HepG2 (cell line): ENCODE data around the gene NGFR. TPM values are rescaled to one million over a fixed set of nuclear protein-coding genes. Genes with fewer than 3 reads are reported as not detected.

Experiments
- ATAC-seq: fragments of 200-7000 bp; cut with Tn5 transposase; 3 replicates; pipeline ENCODE4 v1.9.1; 2020; ENCODE audit warnings: mild to moderate bottlenecking, moderate library complexity
- BruUV-seq: library from RNA; stranded (reverse); fragments of 400-500 nt; replicated peaks from 2 replicates; lab custom pipeline; 2021; lab: Mats Ljungman, UMichigan
- CTCF ChIA-PET: fragments of 300-600 bp; formaldehyde crosslinking; extraction: SDS; loops from one replicate; lab custom pipeline; 2021; ENCODE audit warnings: low total read pairs, inconsistent platforms, low intra/inter-chr PET ratio; lab: Yijun Ruan, JAX
- POLR2A ChIA-PET: fragments of 350-600 bp; sonication (Branson Sonifier 250); formaldehyde crosslinking; loops from one replicate; lab custom pipeline; 2020; ENCODE audit warnings: antibody characterized with exemption, inconsistent platforms; lab: Yijun Ruan, JAX
- DNase-seq: peaks from one replicate; pipeline ENCODE4 v3.0.0-alpha.2; 2015; ENCODE audit warnings: low spot score
- FAIRE-seq: peaks from 3 replicates; lab custom pipeline; 2011; peaks lifted over from hg19 to GRCh38; lab: Jason Lieb, UNC
- H2AFZ ChIP-seq: one replicate; pipeline ENCODE4 v1.6.1; 2011; ENCODE audit warnings: low read length, inconsistent platforms
- H3K27ac ChIP-seq: fragments of 300-600 bp; 3 replicates; pipeline ENCODE4 v1.8.0; 2011; ENCODE audit warnings: mixed run types, mild to moderate bottlenecking, mixed read lengths, low read length, inconsistent platforms; ENCODE audit not compliant: insufficient read depth; ENCODE audit errors: extremely low read length
- H3K27me3 ChIP-seq, 2 experiments: fragments of 200-600 bp in 1 of 2; 2 replicates in 1 of 2; 3 replicates in 1 of 2; pipeline versions ENCODE4 v1.6.0 to v1.8.0; 2011; ENCODE audit warnings: low read length in 2 of 2, mild to moderate bottlenecking in 2 of 2, moderate library complexity in 2 of 2, inconsistent platforms in 1 of 2; ENCODE audit not compliant: insufficient read depth in 2 of 2, control insufficient read depth in 1 of 2
- H3K36me3 ChIP-seq, 2 experiments: fragments of 200-600 bp in 1 of 2; replicated peaks in 1 of 2; 2 replicates in 1 of 2; 3 replicates in 1 of 2; pipeline versions ENCODE4 v1.5.1 to v1.8.0; 2011; ENCODE audit warnings: low read length in 2 of 2, inconsistent platforms in 1 of 2; ENCODE audit not compliant: insufficient read depth in 2 of 2, control insufficient read depth in 1 of 2
- H3K4me1 ChIP-seq: 2 replicates; pipeline ENCODE4 v1.5.1; 2012; ENCODE audit warnings: low read length, inconsistent platforms; ENCODE audit not compliant: insufficient read depth
- H3K4me2 ChIP-seq: 2 replicates; pipeline ENCODE4 v1.6.0; 2011; ENCODE audit warnings: low read depth, low read length, inconsistent platforms
- H3K4me3 ChIP-seq, 3 experiments: fragments of 200-600 bp in 1 of 3; sonication (generic), shearing (Covaris generic) in 1 of 3; replicated peaks in 1 of 3; 2 replicates each; pipeline ENCODE4 v1.5.1; 2011 to 2016; ENCODE audit warnings: low read length in 3 of 3, inconsistent platforms in 2 of 3, low read depth in 2 of 3, mild to moderate bottlenecking in 2 of 3, control low read depth in 1 of 3, mixed read lengths in 1 of 3; ENCODE audit not compliant: insufficient read depth in 1 of 3
- H3K79me2 ChIP-seq: one replicate; pipeline ENCODE4 v1.6.1; 2011; ENCODE audit warnings: low read length, inconsistent platforms; ENCODE audit not compliant: insufficient read depth
- H3K9ac ChIP-seq: 2 replicates; pipeline ENCODE4 v1.6.0; 2011; ENCODE audit warnings: mild to moderate bottlenecking, low read depth, low read length, inconsistent platforms; ENCODE audit not compliant: insufficient read depth
- H3K9me3 ChIP-seq: 2 replicates; pipeline ENCODE4 v1.5.1; 2012; ENCODE audit warnings: mild to moderate bottlenecking, low read length
- H4K20me1 ChIP-seq: 2 replicates; pipeline ENCODE4 v1.6.0; 2011; ENCODE audit warnings: inconsistent platforms, mild to moderate bottlenecking, low read length, moderate library complexity; ENCODE audit not compliant: insufficient read depth
- ARID3A ChIP-seq: IDR thresholded peaks from 2 replicates; pipeline ENCODE4 v1.6.1; 2012; ENCODE audit warnings: low read depth, low read length, improper control_type of control experiment
- ATF3 ChIP-seq: sonication (generic); formaldehyde crosslinking; IDR thresholded peaks from 2 replicates; pipeline ENCODE4 v1.4.0; 2020; ENCODE audit warnings: missing genetic modification reagents
- DRAP1 ChIP-seq: IDR thresholded peaks from 2 replicates; pipeline ENCODE4 v1.6.1; 2016; ENCODE audit warnings: missing genetic modification reagents, missing compliant biosample characterization
- MXD3 ChIP-seq: IDR thresholded peaks from 2 replicates; pipeline ENCODE4 v1.6.1; 2016; ENCODE audit warnings: mild to moderate bottlenecking, missing biosample characterization, missing genetic modification reagents
- PATZ1 ChIP-seq: sonication (generic); formaldehyde crosslinking; IDR thresholded peaks from 2 replicates; pipeline ENCODE4 v1.4.0; 2020; ENCODE audit warnings: missing genetic modification reagents
- REL ChIP-seq: sonication (generic); formaldehyde crosslinking; conservative IDR thresholded peaks from 2 replicates; pipeline ENCODE4 v1.8.0; 2022; ENCODE audit warnings: mild to moderate bottlenecking, missing genetic modification reagents, moderate library complexity
- SMYD3 ChIP-seq: sonication (generic); formaldehyde crosslinking; IDR thresholded peaks from 2 replicates; pipeline ENCODE4 v1.8.1; 2023; ENCODE audit warnings: mild to moderate bottlenecking, missing genetic modification reagents
- SRSF1 ChIP-seq: fragments of 200-400 bp; formaldehyde crosslinking; optimal IDR thresholded peaks from 2 replicates; pipeline ENCODE3; 2017; ENCODE audit warnings: mild to moderate bottlenecking, low read depth, low read length, moderate library complexity
- U2AF2 ChIP-seq: fragments of 200-400 bp; formaldehyde crosslinking; IDR thresholded peaks from 2 replicates; pipeline ENCODE4 v1.6.1; 2017; ENCODE audit warnings: low read depth, mild to moderate bottlenecking, low read length
- ZBTB14 ChIP-seq: sonication (generic); formaldehyde crosslinking; IDR thresholded peaks from 2 replicates; pipeline ENCODE4 v1.4.0; 2020; ENCODE audit warnings: missing genetic modification reagents
- ZNF121 ChIP-seq: sonication (generic); formaldehyde crosslinking; IDR thresholded peaks from 2 replicates; pipeline ENCODE4 v1.5.0; 2020; ENCODE audit warnings: mild to moderate bottlenecking, missing genetic modification reagents
- ZNF44 ChIP-seq: sonication (generic); formaldehyde crosslinking; IDR thresholded peaks from 2 replicates; pipeline ENCODE4 v1.5.1; 2020; ENCODE audit warnings: mild to moderate bottlenecking, missing genetic modification reagents
- ZUFSP ChIP-seq: sonication (generic); formaldehyde crosslinking; IDR thresholded peaks from 2 replicates; pipeline ENCODE4 v1.9.0; 2021; ENCODE audit warnings: missing genetic modification reagents, mild to moderate bottlenecking, borderline replicate concordance
- WGBS: methylation state at CpG from one replicate; pipeline ENCODE4 v1.1.6; 2017; ENCODE audit warnings: low lambda C conversion rate; 5-methylcytosine and 5-hydroxymethylcytosine counted together
- in situ Hi-C: cut with HindIII; loops from 2 replicates; pipeline ENCODE4 v1.10.0; 2017; ENCODE audit warnings: low pct_unique_long_range_greater_than_20kb; ENCODE audit not compliant: extremely low pct_ligation_motif_present
- intact Hi-C: fragments of 100-400 bp; cut with micrococcal nuclease; formaldehyde crosslinking; loops from one replicate; pipeline ENCODE4 v1.10.0; 2022; ENCODE audit not compliant: unreplicated experiment
- polyA plus RNA-seq, 8 experiments: library from polyadenylated mRNA; depleted of rRNA in 3 of 8; stranded (reverse) in 7 of 8; unstranded in 1 of 8; fragments of >200 nt; fragmentation: Illumina TruSeq in 4 of 8; extraction: Trizol in 4 of 8; gene quantifications; 2 replicates each; pipeline versions ENCODE4 v1.2.1 to v1.2.3, GENCODE V29; 2011 to 2016; ENCODE audit warnings: low read depth in 4 of 8, missing spikeins in 1 of 8, mixed read lengths in 1 of 8; ENCODE audit not compliant: insufficient read depth in 1 of 8
- total RNA-seq, 5 experiments: library from RNA; depleted of rRNA; stranded (reverse); fragments of >200 nt; fragmentation: Illumina TruSeq; extraction: Trizol; gene quantifications; 2 replicates each; pipeline ENCODE4 v1.2.3, GENCODE V29; 2016; ENCODE audit warnings: low read depth in 1 of 5

NGFR gene
- total and polyA plus RNA-seq, 2 of the 13 experiments (the other 11 are each of a cell fraction or from before 2014, with no cell fraction given): 1.1 to 1.8 TPM

GRCh38 chr17:49505854-49506253 lies 10.8 kb downstream of the NGFR start (continued):
- no peak for TF ChIP-seq ZNF44
- TF ChIP-seq SMYD3 (CRISPR knock-in tag): no peak
- TF ChIP-seq ZBTB14 (CRISPR knock-in tag): no peak
- no peak for TF ChIP-seq ZUFSP

- H4K20me1 ChIP-seq: no peaks in the 10 kb centered on the region
- no peak overlapping the region for H3K4me2 ChIP-seq
- no peaks in the 10 kb centered on the region for H3K36me3 ChIP-seq
- no peak overlapping the region for H3K9ac ChIP-seq
- no peak overlapping the region for H3K27ac ChIP-seq
- ChIA-PET CTCF (no interaction called here), POLR2A (no interaction called here)
- H3K27me3 ChIP-seq: peaks cover 2 to 64% of the 10 kb centered on the region in 2 experiments; a peak in 4 of 5 replicates
- intact Hi-C loops (no loop called here), in situ Hi-C loops (no loop called here)
- no peak overlapping the region for H3K4me3 ChIP-seq
- DNase-seq (no peak), FAIRE-seq (no peak), ATAC-seq (no peak)
- H2AFZ ChIP-seq: no peak overlapping the region
- no peaks in the 10 kb centered on the region for H3K79me2 ChIP-seq
- peaks cover 53% of the 10 kb centered on the region for H3K4me1 ChIP-seq
- BruUV-seq: no TSS peak
- no peaks in the 10 kb centered on the region for H3K9me3 ChIP-seq
- WGBS: 85% methylated on average over 56 of the region's 57 CpGs
- TF ChIP-seq MXD3 (no peak), SRSF1 (no peak), PATZ1 (CRISPR knock-in tag) (no peak), ATF3 (CRISPR knock-in tag) (no peak), REL (CRISPR knock-in tag) (no peak), DRAP1 (CRISPR knock-in tag) (no peak), ZNF121 (CRISPR knock-in tag) (no peak), U2AF2 (no peak), ARID3A (no peak)
Measured at GRCh38 chr17:49506282-49506681, 11.2 kb downstream of the NGFR start.
